ENCODE data around the gene LCE1A. TPM values are rescaled to one million over a fixed set of nuclear protein-coding genes. Genes with fewer than 3 reads are reported as not detected.

Gene LCE1A, protein sequence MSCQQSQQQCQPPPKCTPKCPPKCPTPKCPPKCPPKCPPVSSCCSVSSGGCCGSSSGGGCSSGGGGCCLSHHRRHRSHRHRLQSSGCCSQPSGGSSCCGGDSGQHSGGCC
- polyA plus RNA-seq (2013, experiment 1 of 4): not detected
- not detected for polyA plus RNA-seq (2013, experiment 2 of 4)
- not detected for polyA plus RNA-seq (2013, experiment 3 of 4)
- polyA plus RNA-seq (2013, experiment 4 of 4): not detected

DNA sequence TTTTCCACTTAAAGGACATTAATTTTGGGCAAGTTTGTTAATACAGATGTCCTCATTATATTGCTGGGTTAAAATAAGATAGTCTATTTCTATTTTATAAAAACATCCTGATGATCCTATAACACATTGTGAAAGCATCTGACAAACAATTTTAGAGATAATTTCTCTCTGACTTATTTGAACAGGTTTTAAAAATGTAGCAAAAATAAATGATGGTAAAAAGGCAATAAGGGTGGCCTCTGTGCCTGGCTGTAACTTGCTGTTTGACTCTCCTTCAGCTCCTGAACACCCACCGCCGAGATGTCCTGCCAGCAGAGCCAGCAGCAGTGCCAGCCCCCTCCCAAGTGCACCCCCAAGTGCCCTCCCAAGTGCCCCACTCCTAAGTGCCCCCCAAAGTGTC lies at the start of gene LCE1A:
Gene LCE1A (plus strand): TSS at position 301 of the 400 bp plus-strand sequence. CDS start 0 bp downstream, at position 301.
- Histone ChIP-seq H3K4me1 (ENCODE audit: control insufficient read depth, insufficient read depth, low read length) (no peaks in the 10 kb centered on the region), H3K27me3 (ENCODE audit: control insufficient read depth, insufficient read depth, low read length, poor library complexity, severe bottlenecking) (no peaks in the 10 kb centered on the region), H3K4me3 (ENCODE audit: insufficient read depth, low read depth, low read length) (no peak within 1 kb of the TSS), H3K9me3 (ENCODE audit: control insufficient read depth, low read length) (peaks cover 8% of the 10 kb centered on the region), H3K27ac (ENCODE audit: insufficient read depth, low read depth, low read length, poor library complexity, severe bottlenecking) (no peak within 1 kb of the TSS), H3K36me3 (ENCODE audit: control insufficient read depth, insufficient read depth, low read length) (no peaks in the 10 kb centered on the region)
- 67 to 69% methylated on average over 2 of the region's 2 CpGs for WGBS, 2 experiments

DNA sequence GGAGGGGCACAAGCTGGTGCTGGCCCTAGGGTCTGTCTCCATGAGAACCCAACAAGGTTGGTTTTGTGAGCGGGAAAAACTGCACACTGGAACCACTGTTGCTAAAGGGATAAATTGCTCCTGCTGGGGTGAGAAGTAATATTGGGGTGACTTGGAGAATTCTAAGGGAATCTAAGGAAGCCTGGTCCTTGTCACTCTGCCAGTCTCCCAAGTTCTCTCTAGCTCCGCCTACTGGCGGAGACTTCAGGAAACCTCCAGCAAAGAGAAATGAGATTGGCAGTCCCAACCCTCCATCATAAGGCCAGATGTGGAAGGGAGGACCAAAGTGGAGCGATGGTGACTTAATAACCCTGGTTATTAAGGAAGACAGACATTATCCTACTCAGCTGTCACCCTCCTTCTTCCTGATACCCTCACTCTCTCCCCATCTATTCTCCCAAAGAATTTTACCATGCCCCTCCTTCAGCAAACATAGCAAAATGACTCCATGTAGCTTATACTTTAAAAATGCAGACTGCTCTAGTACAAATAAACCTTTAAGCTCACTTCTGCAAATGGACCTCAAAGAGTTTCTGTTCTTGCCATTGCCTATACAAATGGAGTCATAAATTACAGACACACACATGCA lies 49.6 kb upstream of the LCE1A start:
- 66 to 83% methylated on average over 4 of the region's 4 CpGs for WGBS, 2 experiments
- H3K9me3 ChIP-seq (ENCODE audit: control insufficient read depth, low read length): peaks cover 13% of the 10 kb centered on the region
- no peaks in the 10 kb centered on the region for H3K4me1 ChIP-seq (ENCODE audit: control insufficient read depth, insufficient read depth, low read length)
- H3K36me3 ChIP-seq (ENCODE audit: control insufficient read depth, insufficient read depth, low read length): no peaks in the 10 kb centered on the region
- no peak overlapping the region for H3K27ac ChIP-seq (ENCODE audit: insufficient read depth, low read depth, low read length, poor library complexity, severe bottlenecking)
- H3K4me3 ChIP-seq (ENCODE audit: insufficient read depth, low read depth, low read length): no peak overlapping the region
- no peaks in the 10 kb centered on the region for H3K27me3 ChIP-seq (ENCODE audit: control insufficient read depth, insufficient read depth, low read length, poor library complexity, severe bottlenecking)

DNA sequence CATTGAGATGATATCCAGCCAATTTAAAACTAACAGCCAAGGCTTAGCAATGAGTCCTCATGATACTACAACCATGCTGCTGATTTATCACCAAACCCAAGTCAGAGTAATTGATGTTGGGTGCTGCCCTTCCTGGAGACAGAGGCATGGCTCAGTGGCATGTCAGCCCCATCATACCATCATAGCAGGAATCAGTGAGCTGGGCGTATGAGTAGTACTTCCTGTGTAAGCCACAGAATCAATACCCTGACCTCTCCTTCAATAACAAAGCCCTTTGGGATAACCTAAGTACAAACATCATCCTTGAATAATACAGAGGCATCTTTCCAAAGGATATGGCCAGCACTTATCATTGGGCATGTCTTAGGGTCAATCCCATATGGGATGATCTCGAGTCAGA lies 44.2 kb upstream of the LCE1A start:
- no peak overlapping the region for H3K27ac ChIP-seq (ENCODE audit: insufficient read depth, low read depth, low read length, poor library complexity, severe bottlenecking)
- H3K4me3 ChIP-seq (ENCODE audit: insufficient read depth, low read depth, low read length): no peak overlapping the region
- 62 to 79% methylated on average over 2 of the region's 2 CpGs for WGBS, 2 experiments
- no peaks in the 10 kb centered on the region for H3K4me1 ChIP-seq (ENCODE audit: control insufficient read depth, insufficient read depth, low read length)
- no peaks in the 10 kb centered on the region for H3K36me3 ChIP-seq (ENCODE audit: control insufficient read depth, insufficient read depth, low read length)
- no peaks in the 10 kb centered on the region for H3K27me3 ChIP-seq (ENCODE audit: control insufficient read depth, insufficient read depth, low read length, poor library complexity, severe bottlenecking)
- H3K9me3 ChIP-seq (ENCODE audit: control insufficient read depth, low read length): peaks cover 15% of the 10 kb centered on the region

DNA sequence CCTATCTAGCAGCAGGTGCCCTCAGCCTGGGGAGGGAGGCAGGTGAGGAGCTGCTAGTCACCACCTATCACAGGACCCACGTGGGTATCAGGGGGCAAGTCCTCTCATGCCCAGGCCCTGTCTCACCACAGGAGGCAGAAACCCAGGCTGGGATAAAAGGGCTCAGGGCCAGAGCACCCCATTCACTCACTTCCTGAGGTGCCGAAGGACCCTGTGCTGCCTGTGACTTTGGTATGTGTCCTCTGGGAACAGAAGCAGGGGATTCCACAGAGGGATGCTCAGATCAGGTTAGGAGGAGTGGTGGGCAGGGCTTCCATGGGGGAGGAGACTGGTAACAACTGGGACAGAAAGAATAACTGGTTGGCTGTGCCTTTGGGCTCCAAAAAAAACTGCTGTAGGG lies 41.2 kb upstream of the LCE1A start, which contains the start of gene LCE1E:
Gene LCE1E (plus strand): TSS at position 181 of the 400 bp plus-strand sequence. CDS start 1,043 bp downstream, outside the sequence.
- Histone ChIP-seq H3K27ac (ENCODE audit: insufficient read depth, low read depth, low read length, poor library complexity, severe bottlenecking) (no peak within 1 kb of the TSS), H3K9me3 (ENCODE audit: control insufficient read depth, low read length) (peaks cover 7% of the 10 kb centered on the region), H3K36me3 (ENCODE audit: control insufficient read depth, insufficient read depth, low read length) (no peaks in the 10 kb centered on the region), H3K4me1 (ENCODE audit: control insufficient read depth, insufficient read depth, low read length) (no peaks in the 10 kb centered on the region), H3K27me3 (ENCODE audit: control insufficient read depth, insufficient read depth, low read length, poor library complexity, severe bottlenecking) (no peaks in the 10 kb centered on the region), H3K4me3 (ENCODE audit: insufficient read depth, low read depth, low read length) (no peak within 1 kb of the TSS)
- WGBS, 2 experiments: 44 to 48% methylated on average over 2 of the region's 2 CpGs

DNA sequence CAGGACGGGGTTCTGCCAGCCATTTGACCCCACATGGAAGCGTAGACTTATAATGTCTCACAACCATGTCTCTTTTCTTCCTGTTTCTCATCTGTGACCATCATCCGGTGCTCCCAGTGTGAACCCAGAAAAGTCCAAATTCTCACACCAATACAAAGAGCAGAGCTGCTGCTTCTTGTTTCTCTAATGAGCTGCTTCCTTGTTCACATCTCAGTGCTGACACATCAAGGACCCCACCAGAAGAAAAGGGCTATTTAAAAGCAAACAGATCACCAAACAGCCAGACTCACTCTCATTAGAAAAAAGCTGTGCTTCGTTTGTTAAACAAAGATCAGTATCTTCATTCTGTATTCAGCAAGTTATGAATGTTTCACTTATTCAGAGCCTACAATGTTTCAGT lies 31.6 kb upstream of the LCE1A start:
- no peaks in the 10 kb centered on the region for H3K27me3 ChIP-seq (ENCODE audit: control insufficient read depth, insufficient read depth, low read length, poor library complexity, severe bottlenecking)
- H3K4me1 ChIP-seq (ENCODE audit: control insufficient read depth, insufficient read depth, low read length): no peaks in the 10 kb centered on the region
- no peak overlapping the region for H3K4me3 ChIP-seq (ENCODE audit: insufficient read depth, low read depth, low read length)
- no peak overlapping the region for H3K27ac ChIP-seq (ENCODE audit: insufficient read depth, low read depth, low read length, poor library complexity, severe bottlenecking)
- H3K9me3 ChIP-seq (ENCODE audit: control insufficient read depth, low read length): peaks cover 4% of the 10 kb centered on the region
- H3K36me3 ChIP-seq (ENCODE audit: control insufficient read depth, insufficient read depth, low read length): no peaks in the 10 kb centered on the region
- 54 to 61% methylated on average over 4 of the region's 4 CpGs for WGBS, 2 experiments

DNA sequence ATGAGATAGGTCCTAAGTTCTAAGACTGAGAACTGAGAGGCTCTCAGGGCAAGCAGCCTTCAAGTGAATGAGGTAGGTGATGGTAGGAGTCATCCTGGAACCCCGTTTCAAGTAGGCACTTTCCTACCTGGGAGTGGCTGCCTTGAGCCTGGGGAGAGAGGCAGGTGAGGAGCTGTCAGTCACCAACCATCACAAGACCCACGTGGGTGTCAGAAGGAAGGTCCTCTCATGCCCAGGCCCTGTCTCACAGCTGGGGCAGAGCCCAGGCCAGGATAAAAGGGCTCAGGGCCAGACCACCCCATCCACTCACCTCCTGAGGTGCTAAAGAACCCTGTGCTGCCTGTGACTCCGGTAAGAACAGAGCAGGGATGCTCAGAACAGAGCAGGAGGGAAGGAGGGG lies 30.9 kb upstream of the LCE1A start, which contains the start of gene LCE1D:
Gene LCE1D (plus strand): TSS at position 301 of the 400 bp plus-strand sequence. CDS start 1,074 bp downstream, outside the sequence.
- WGBS, 2 experiments: 15 to 31% methylated on average over 2 to 3 of the region's 3 CpGs
- no peaks in the 10 kb centered on the region for H3K27me3 ChIP-seq (ENCODE audit: control insufficient read depth, insufficient read depth, low read length, poor library complexity, severe bottlenecking)
- no peak within 1 kb of the TSS for H3K27ac ChIP-seq (ENCODE audit: insufficient read depth, low read depth, low read length, poor library complexity, severe bottlenecking)
- no peak within 1 kb of the TSS for H3K4me3 ChIP-seq (ENCODE audit: insufficient read depth, low read depth, low read length)
- H3K9me3 ChIP-seq (ENCODE audit: control insufficient read depth, low read length): peaks cover 4% of the 10 kb centered on the region
- no peaks in the 10 kb centered on the region for H3K36me3 ChIP-seq (ENCODE audit: control insufficient read depth, insufficient read depth, low read length)
- no peaks in the 10 kb centered on the region for H3K4me1 ChIP-seq (ENCODE audit: control insufficient read depth, insufficient read depth, low read length)

DNA sequence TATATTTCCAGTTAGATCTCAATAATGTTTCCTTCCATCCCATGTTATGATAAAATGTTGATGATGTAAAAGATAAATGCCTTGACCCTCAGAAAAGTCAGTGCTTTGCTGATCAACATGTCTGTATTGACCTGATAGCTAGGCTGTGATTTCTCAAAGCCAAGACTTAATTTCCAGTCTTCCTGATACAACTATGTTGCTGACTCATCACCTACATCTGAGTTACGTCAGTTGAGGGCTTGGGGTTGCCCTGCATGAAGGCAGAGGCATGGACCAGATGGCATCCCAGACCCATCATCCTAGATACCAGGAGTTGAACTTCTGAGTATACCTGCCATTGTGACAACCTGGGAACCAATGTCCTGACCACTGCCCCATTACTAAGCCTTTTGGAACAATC lies 25.9 kb upstream of the LCE1A start:
- Histone ChIP-seq H3K9me3 (ENCODE audit: control insufficient read depth, low read length) (peaks cover 7% of the 10 kb centered on the region), H3K4me3 (ENCODE audit: insufficient read depth, low read depth, low read length) (no peak overlapping the region), H3K36me3 (ENCODE audit: control insufficient read depth, insufficient read depth, low read length) (no peaks in the 10 kb centered on the region), H3K27me3 (ENCODE audit: control insufficient read depth, insufficient read depth, low read length, poor library complexity, severe bottlenecking) (no peaks in the 10 kb centered on the region), H3K27ac (ENCODE audit: insufficient read depth, low read depth, low read length, poor library complexity, severe bottlenecking) (no peak overlapping the region), H3K4me1 (ENCODE audit: control insufficient read depth, insufficient read depth, low read length) (no peaks in the 10 kb centered on the region)
- 64 to 79% methylated on average over 1 of the region's 1 CpG for WGBS, 2 experiments

DNA sequence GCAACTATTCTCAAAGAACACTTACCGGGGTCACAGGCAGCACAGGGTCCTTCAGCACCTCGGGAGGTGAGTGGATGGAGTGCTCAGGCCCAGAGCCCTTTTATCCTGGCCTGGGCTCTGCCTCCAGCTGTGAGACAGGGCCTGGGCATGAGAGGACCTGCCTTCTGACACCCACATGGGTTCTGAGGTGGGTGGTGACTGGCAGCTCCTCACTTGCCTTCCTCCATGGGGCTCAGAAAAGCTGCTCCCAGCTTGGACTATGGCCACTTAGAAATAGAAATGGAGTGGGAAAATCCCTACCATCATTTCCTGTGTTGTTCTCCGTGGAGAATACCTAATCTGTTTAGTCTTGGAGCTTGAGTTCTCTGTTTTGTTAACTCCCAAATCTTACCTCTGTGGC lies 20.7 kb upstream of the LCE1A start, which contains the start of gene LCE1C:
Gene LCE1C (minus strand): TSS at position 76 of the 400 bp plus-strand sequence. CDS start 1,173 bp downstream, outside the sequence.
- no peak within 1 kb of the TSS for H3K4me3 ChIP-seq (ENCODE audit: insufficient read depth, low read depth, low read length)
- H3K27ac ChIP-seq (ENCODE audit: insufficient read depth, low read depth, low read length, poor library complexity, severe bottlenecking): no peak within 1 kb of the TSS
- no peaks in the 10 kb centered on the region for H3K4me1 ChIP-seq (ENCODE audit: control insufficient read depth, insufficient read depth, low read length)
- H3K9me3 ChIP-seq (ENCODE audit: control insufficient read depth, low read length): peaks cover 9% of the 10 kb centered on the region
- H3K27me3 ChIP-seq (ENCODE audit: control insufficient read depth, insufficient read depth, low read length, poor library complexity, severe bottlenecking): no peaks in the 10 kb centered on the region
- no peaks in the 10 kb centered on the region for H3K36me3 ChIP-seq (ENCODE audit: control insufficient read depth, insufficient read depth, low read length)
- 45 to 56% methylated on average over 3 of the region's 3 CpGs for WGBS, 2 experiments

DNA sequence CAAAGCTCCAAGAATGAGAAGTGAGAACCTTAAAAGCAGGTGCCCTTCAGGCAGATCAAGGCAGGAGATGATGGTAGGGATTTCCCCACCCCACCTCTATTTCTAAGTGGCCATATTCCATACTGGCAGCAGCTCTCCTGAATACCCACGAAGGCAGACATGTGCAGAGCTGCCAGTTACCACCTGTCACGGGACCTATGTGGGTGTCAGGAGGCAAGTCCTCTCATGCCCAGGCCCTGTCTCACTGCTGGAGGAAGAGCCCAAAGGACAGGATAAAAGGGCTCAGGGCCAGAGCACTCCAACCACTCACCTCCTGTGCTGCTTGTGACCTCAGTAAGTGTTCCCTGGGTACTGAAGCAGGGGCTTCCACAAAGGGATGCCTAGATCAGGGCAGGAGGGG lies 16.2 kb upstream of the LCE1A start:
- H3K36me3 ChIP-seq (ENCODE audit: control insufficient read depth, insufficient read depth, low read length): no peaks in the 10 kb centered on the region
- H3K27me3 ChIP-seq (ENCODE audit: control insufficient read depth, insufficient read depth, low read length, poor library complexity, severe bottlenecking): no peaks in the 10 kb centered on the region
- peaks cover 11% of the 10 kb centered on the region for H3K9me3 ChIP-seq (ENCODE audit: control insufficient read depth, low read length)
- H3K27ac ChIP-seq (ENCODE audit: insufficient read depth, low read depth, low read length, poor library complexity, severe bottlenecking): no peak overlapping the region
- H3K4me3 ChIP-seq (ENCODE audit: insufficient read depth, low read depth, low read length): no peak overlapping the region
- no peaks in the 10 kb centered on the region for H3K4me1 ChIP-seq (ENCODE audit: control insufficient read depth, insufficient read depth, low read length)
- 43 to 50% methylated on average over 2 of the region's 2 CpGs for WGBS, 2 experiments

DNA sequence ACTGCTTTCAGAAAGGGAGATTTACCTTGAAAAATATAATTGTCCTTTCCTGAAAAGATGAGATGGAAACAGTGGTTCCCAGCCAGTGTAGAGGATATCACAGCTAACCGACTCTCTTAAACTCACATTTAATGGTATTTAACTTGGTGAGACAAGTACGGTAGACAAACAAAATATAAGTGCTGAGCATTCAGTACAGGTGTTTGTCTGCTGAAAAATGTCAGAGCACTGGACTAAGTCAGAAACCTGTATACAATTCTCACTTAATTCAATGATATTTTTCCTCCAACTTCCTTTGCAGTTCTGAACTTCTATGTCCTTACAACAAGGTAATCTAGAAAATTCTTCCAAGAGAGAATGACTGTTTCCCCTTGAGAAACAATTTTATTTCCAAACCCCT lies 15.6 kb upstream of the LCE1A start, which contains the start of gene LCE1B:
Gene LCE1B (plus strand): TSS at position 301 of the 400 bp plus-strand sequence. CDS start 476 bp downstream, outside the sequence.
- Histone ChIP-seq H3K4me1 (ENCODE audit: control insufficient read depth, insufficient read depth, low read length) (no peaks in the 10 kb centered on the region), H3K27ac (ENCODE audit: insufficient read depth, low read depth, low read length, poor library complexity, severe bottlenecking) (no peak within 1 kb of the TSS)
- WGBS, 2 experiments: 85% methylated on average over 2 of the region's 2 CpGs; no CpG with 5 or more reads in 1 of the 2 experiments

More for the DNA sequence above, 15.6 kb upstream of the LCE1A start, which contains the start of gene LCE1B:
- H3K4me3 ChIP-seq (ENCODE audit: insufficient read depth, low read depth, low read length): no peak within 1 kb of the TSS
- no peaks in the 10 kb centered on the region for H3K36me3 ChIP-seq (ENCODE audit: control insufficient read depth, insufficient read depth, low read length)
- H3K27me3 ChIP-seq (ENCODE audit: control insufficient read depth, insufficient read depth, low read length, poor library complexity, severe bottlenecking): no peaks in the 10 kb centered on the region
- peaks cover 11% of the 10 kb centered on the region for H3K9me3 ChIP-seq (ENCODE audit: control insufficient read depth, low read length)

Data from ectodermal cell (in vitro differentiated cells).